WTC11 (cell line): ENCODE data around the gene WDFY4. TPM values are rescaled to one million over a fixed set of nuclear protein-coding genes. Genes with fewer than 3 reads are reported as not detected.

ENCODE experiments used
- ATAC-seq: fragments of 200-7000 bp; cut with Tn5 transposase; 2 replicates; pipeline ENCODE4 v1.10.0; 2021; ENCODE audit warnings: mild to moderate bottlenecking, moderate library complexity
- CTCF ChIA-PET: fragments of 300-600 bp; sonication (Branson Sonifier 250); formaldehyde crosslinking; loops from one replicate; lab custom pipeline; 2021; ENCODE audit warnings: antibody characterized with exemption; lab: Charles Lee
- POLR2A ChIA-PET: fragments of 350-600 bp; sonication (Branson Sonifier 250); formaldehyde crosslinking; loops from one replicate; lab custom pipeline; 2021; ENCODE audit warnings: antibody characterized with exemption; lab: Charles Lee
- DNase-seq: peaks from one replicate; pipeline ENCODE4 v3.0.0; 2021; ENCODE audit warnings: low spot score
- H3K27ac Mint-ChIP-seq: 2 replicates; pipeline ENCODE4 v1.8.0; 2021; ENCODE audit warnings: mixed read lengths
- H3K27me3 Mint-ChIP-seq: 2 replicates; pipeline ENCODE4 v1.8.0; 2021; ENCODE audit warnings: low read depth, mild to moderate bottlenecking, moderate library complexity, mixed read lengths
- H3K36me3 Mint-ChIP-seq: 2 replicates; pipeline ENCODE4 v1.8.0; 2021; ENCODE audit warnings: mixed read lengths
- H3K4me1 Mint-ChIP-seq: 2 replicates; pipeline ENCODE4 v1.8.0; 2022; ENCODE audit warnings: mixed read lengths
- H3K4me3 Mint-ChIP-seq: 2 replicates; pipeline ENCODE4 v1.8.0; 2021; ENCODE audit warnings: mild to moderate bottlenecking, moderate library complexity, mixed read lengths
- H3K9me3 Mint-ChIP-seq: 2 replicates; pipeline ENCODE4 v1.8.0; 2021; ENCODE audit warnings: mixed read lengths
- CBFB ChIP-seq: sonication (generic); formaldehyde crosslinking; IDR thresholded peaks from 2 replicates; pipeline ENCODE4 v1.8.1; 2022; ENCODE audit warnings: mild to moderate bottlenecking, low read depth, missing genetic modification reagents
- CTCF ChIP-seq: fragments of 200-600 bp; IDR thresholded peaks from 2 replicates; pipeline ENCODE4 v1.8.0; 2022; ENCODE audit warnings: antibody characterized with exemption
- E2F4 ChIP-seq: sonication (generic); formaldehyde crosslinking; IDR thresholded peaks from 2 replicates; pipeline ENCODE4 v1.8.1; 2022; ENCODE audit warnings: low read depth, mild to moderate bottlenecking, moderate library complexity, missing genetic modification reagents, borderline replicate concordance
- ERG ChIP-seq: fragments of 250-450 bp; sonication (Bioruptor Pico); IDR thresholded peaks from 2 replicates; pipeline ENCODE4 v1.8.0; 2021; ENCODE audit warnings: mild to moderate bottlenecking
- ESRRA ChIP-seq: sonication (generic); formaldehyde crosslinking; IDR thresholded peaks from 2 replicates; pipeline ENCODE4 v1.8.1; 2022; ENCODE audit warnings: mild to moderate bottlenecking, missing genetic modification reagents, borderline replicate concordance
- FOXJ3 ChIP-seq: sonication (generic); formaldehyde crosslinking; IDR thresholded peaks from 2 replicates; pipeline ENCODE4 v1.9.0; 2021; ENCODE audit warnings: missing genetic modification reagents, mild to moderate bottlenecking, borderline replicate concordance
- MXD4 ChIP-seq: fragments of 250-450 bp; sonication (Bioruptor Pico); IDR thresholded peaks from 2 replicates; pipeline ENCODE4 v1.8.0; 2021; ENCODE audit warnings: mild to moderate bottlenecking, moderate library complexity, borderline replicate concordance
- MYBL2 ChIP-seq: sonication (generic); formaldehyde crosslinking; IDR thresholded peaks from 2 replicates; pipeline ENCODE4 v1.8.1; 2023; ENCODE audit warnings: mild to moderate bottlenecking, moderate library complexity, missing genetic modification reagents
- NFE2L1 ChIP-seq: sonication (generic); formaldehyde crosslinking; IDR thresholded peaks from 2 replicates; pipeline ENCODE4 v1.8.1; 2023; ENCODE audit warnings: missing genetic modification reagents
- PRRX2 ChIP-seq: fragments of 250-450 bp; sonication (Bioruptor Pico); IDR thresholded peaks from 2 replicates; pipeline ENCODE4 v1.8.0; 2021; ENCODE audit warnings: mild to moderate bottlenecking
- SMAD4 ChIP-seq: sonication (generic); formaldehyde crosslinking; IDR thresholded peaks from 2 replicates; pipeline ENCODE4 v1.8.0; 2022; ENCODE audit warnings: mild to moderate bottlenecking, missing genetic modification reagents
- SP1 ChIP-seq: sonication (generic); formaldehyde crosslinking; conservative IDR thresholded peaks from 2 replicates; pipeline ENCODE4 v1.8.1; 2022; ENCODE audit warnings: missing genetic modification reagents
- TCF7 ChIP-seq: sonication (generic); formaldehyde crosslinking; IDR thresholded peaks from 2 replicates; pipeline ENCODE4 v1.8.0; 2022; ENCODE audit warnings: mild to moderate bottlenecking, low read depth, missing genetic modification reagents, moderate library complexity
- TP53 ChIP-seq: sonication (generic); formaldehyde crosslinking; IDR thresholded peaks from 2 replicates; pipeline ENCODE4 v1.8.1; 2023; ENCODE audit warnings: mild to moderate bottlenecking, missing genetic modification reagents
- ZBTB21 ChIP-seq: sonication (generic); formaldehyde crosslinking; IDR thresholded peaks from 2 replicates; pipeline ENCODE4 v1.8.1; 2023; ENCODE audit warnings: mild to moderate bottlenecking, missing genetic modification reagents, borderline replicate concordance
- ZNF121 ChIP-seq: sonication (generic); formaldehyde crosslinking; IDR thresholded peaks from 2 replicates; pipeline ENCODE4 v1.8.0; 2023; ENCODE audit warnings: missing genetic modification reagents
- ZNF138 ChIP-seq: sonication (generic); formaldehyde crosslinking; conservative IDR thresholded peaks from 2 replicates; pipeline ENCODE4 v1.8.1; 2022; ENCODE audit warnings: mild to moderate bottlenecking, moderate library complexity, missing genetic modification reagents
- ZNF232 ChIP-seq: sonication (generic); formaldehyde crosslinking; IDR thresholded peaks from 2 replicates; pipeline ENCODE4 v1.8.0; 2022; ENCODE audit warnings: mild to moderate bottlenecking, missing genetic modification reagents
- ZNF396 ChIP-seq: fragments of 250-450 bp; sonication (Bioruptor Pico); IDR thresholded peaks from 2 replicates; pipeline ENCODE4 v1.8.0; 2021; ENCODE audit warnings: mild to moderate bottlenecking, moderate library complexity, borderline replicate concordance
- ZNF512 ChIP-seq: sonication (generic); formaldehyde crosslinking; IDR thresholded peaks from 2 replicates; pipeline ENCODE4 v1.8.1; 2022; ENCODE audit warnings: missing genetic modification reagents, borderline replicate concordance
- total RNA-seq: library from RNA; stranded (reverse); gene quantifications from 3 replicates; pipeline ENCODE4 v1.2.3, GENCODE V29; 2021
- TF ChIP-seq, protein P1 (sequence below): sonication (generic); formaldehyde crosslinking; IDR thresholded peaks from 2 replicates; pipeline ENCODE4 v1.8.0; 2023; ENCODE audit warnings: mild to moderate bottlenecking, missing genetic modification reagents

WDFY4 gene
- total RNA-seq, 1 experiment from 2014 or later: 0.13 TPM

- no peak for TF ChIP-seq MXD4 (CRISPR knock-in tag)
- TF ChIP-seq, protein P1, sequence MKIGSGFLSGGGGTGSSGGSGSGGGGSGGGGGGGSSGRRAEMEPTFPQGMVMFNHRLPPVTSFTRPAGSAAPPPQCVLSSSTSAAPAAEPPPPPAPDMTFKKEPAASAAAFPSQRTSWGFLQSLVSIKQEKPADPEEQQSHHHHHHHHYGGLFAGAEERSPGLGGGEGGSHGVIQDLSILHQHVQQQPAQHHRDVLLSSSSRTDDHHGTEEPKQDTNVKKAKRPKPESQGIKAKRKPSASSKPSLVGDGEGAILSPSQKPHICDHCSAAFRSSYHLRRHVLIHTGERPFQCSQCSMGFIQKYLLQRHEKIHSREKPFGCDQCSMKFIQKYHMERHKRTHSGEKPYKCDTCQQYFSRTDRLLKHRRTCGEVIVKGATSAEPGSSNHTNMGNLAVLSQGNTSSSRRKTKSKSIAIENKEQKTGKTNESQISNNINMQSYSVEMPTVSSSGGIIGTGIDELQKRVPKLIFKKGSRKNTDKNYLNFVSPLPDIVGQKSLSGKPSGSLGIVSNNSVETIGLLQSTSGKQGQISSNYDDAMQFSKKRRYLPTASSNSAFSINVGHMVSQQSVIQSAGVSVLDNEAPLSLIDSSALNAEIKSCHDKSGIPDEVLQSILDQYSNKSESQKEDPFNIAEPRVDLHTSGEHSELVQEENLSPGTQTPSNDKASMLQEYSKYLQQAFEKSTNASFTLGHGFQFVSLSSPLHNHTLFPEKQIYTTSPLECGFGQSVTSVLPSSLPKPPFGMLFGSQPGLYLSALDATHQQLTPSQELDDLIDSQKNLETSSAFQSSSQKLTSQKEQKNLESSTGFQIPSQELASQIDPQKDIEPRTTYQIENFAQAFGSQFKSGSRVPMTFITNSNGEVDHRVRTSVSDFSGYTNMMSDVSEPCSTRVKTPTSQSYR (CRISPR knock-in tag): no peak
These were observed 320.6 kb downstream of the WDFY4 start (continued) for GRCh38 chr10:49005270-49005669.

GRCh38 chr10:49007129-49007528, 322.5 kb downstream of the WDFY4 start:
- DNase-seq: no peak
- no peaks in the 10 kb centered on the region; the same call in 1 of the 2 replicates for H3K36me3 Mint-ChIP-seq
- POLR2A ChIA-PET: no interaction called here
- TF ChIP-seq ZNF396 (CRISPR knock-in tag): no peak
- TF ChIP-seq TCF7 (CRISPR knock-in tag): no peak
- TF ChIP-seq SP1 (CRISPR knock-in tag): no peak
- TF ChIP-seq CTCF: no peak
- TF ChIP-seq NFE2L1 (CRISPR knock-in tag): no peak
- TF ChIP-seq ZBTB21: no peak
- no peak for TF ChIP-seq ESRRA (CRISPR knock-in tag)
- no peak for TF ChIP-seq ZNF232 (CRISPR knock-in tag)
- TF ChIP-seq TP53 (CRISPR knock-in tag): no peak
- TF ChIP-seq MYBL2 (CRISPR knock-in tag): no peak
- no peak for TF ChIP-seq ZNF138 (CRISPR knock-in tag)
- TF ChIP-seq ZNF512 (CRISPR knock-in tag): no peak
- TF ChIP-seq, all 79 proteins: peak for 0
- Mint-ChIP-seq H3K27ac (no peak overlapping the region), H3K4me3 (no peak overlapping the region), H3K27me3 (no peaks in the 10 kb centered on the region), H3K4me1 (0 out of 2 replicates have a peak, but pooled peaks cover under 1% of the 10 kb centered on the region), H3K9me3 (peaks cover 8% of the 10 kb centered on the region)
- CTCF ChIA-PET: no interaction called here
- no peak for ATAC-seq

GRCh38 chr10:49008091-49008490, 323.4 kb downstream of the WDFY4 start:
- ChIA-PET POLR2A (no interaction called here), CTCF (interaction anchor here (1.6 kb wide), 1 partner anchor 157 kb away, joined by 7 read pairs; no protein-coding TSS in a partner anchor)
- TF ChIP-seq MYBL2 (CRISPR knock-in tag): no peak
- peaks cover 6% of the 10 kb centered on the region for H3K4me1 Mint-ChIP-seq
- H3K9me3 Mint-ChIP-seq: peaks cover 8% of the 10 kb centered on the region
- no peak overlapping the region for H3K27ac Mint-ChIP-seq
- no peak for DNase-seq
- H3K27me3 Mint-ChIP-seq: no peaks in the 10 kb centered on the region
- no peak overlapping the region for H3K4me3 Mint-ChIP-seq
- no peak for ATAC-seq
- H3K36me3 Mint-ChIP-seq: no peaks in the 10 kb centered on the region; the same call in 1 of the 2 replicates

DNA sequence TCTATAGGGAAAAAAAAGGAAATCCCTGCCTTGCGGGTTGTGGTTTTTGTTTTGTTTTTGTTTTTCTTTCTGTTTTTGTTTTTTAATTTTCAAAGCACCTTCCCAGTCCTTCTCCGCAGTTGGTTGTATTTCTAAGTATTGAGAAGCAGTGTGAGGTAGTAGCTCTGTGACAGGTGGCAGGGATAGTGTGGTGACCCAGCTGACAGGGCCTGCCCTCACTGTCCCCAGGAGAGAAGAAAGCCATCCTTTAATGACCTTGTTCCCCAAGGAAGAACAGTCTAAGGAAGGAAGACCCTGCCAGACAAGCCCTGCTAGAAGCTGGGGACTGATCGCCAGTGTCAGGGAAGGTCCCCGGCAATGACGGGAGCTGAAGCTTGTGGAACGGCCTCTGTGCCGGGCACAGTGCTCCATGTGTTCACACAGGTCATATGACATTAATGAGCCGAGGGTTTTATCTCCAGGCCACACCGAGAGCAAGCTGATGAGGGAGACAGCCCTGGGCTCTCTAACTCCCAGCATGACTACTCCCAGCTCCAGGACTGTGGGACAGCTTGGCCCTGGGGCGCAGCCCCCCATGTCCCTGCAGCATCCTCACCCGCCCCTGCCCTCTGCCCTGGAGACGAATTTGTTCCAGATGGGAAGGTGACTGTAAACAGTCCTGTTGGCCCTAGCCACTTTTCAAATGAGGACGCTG, 324.0 kb downstream of the WDFY4 start:
- no peaks in the 10 kb centered on the region for H3K27me3 Mint-ChIP-seq
- peaks cover 8% of the 10 kb centered on the region for H3K9me3 Mint-ChIP-seq
- H3K27ac Mint-ChIP-seq: no peak overlapping the region
- ATAC-seq (no peak), DNase-seq (no peak)
- H3K4me1 Mint-ChIP-seq: peaks cover 10% of the 10 kb centered on the region
- ChIA-PET CTCF (interaction anchor here (1.6 kb wide), 1 partner anchor 156 kb away, joined by 7 read pairs; no protein-coding TSS in a partner anchor), POLR2A (no interaction called here)
- H3K4me3 Mint-ChIP-seq: no peak overlapping the region
- no peaks in the 10 kb centered on the region; the same call in 1 of the 2 replicates for H3K36me3 Mint-ChIP-seq
- TF ChIP-seq ZNF138 (CRISPR knock-in tag) (no peak), ZNF121 (CRISPR knock-in tag) (no peak), SMAD4 (CRISPR knock-in tag) (no peak), ERG (no peak), CBFB (CRISPR knock-in tag) (no peak), MYBL2 (CRISPR knock-in tag) (no peak), ZBTB21 (no peak), E2F4 (no peak), ZNF232 (CRISPR knock-in tag) (no peak), PRRX2 (CRISPR knock-in tag) (no peak), SP1 (CRISPR knock-in tag) (no peak), FOXJ3 (no peak)
